ENCODE data around the gene ALDH1A3.

- no peak for TF ChIP-seq EP300 (IDR thresholded peaks at IDR 0.05)
- TF ChIP-seq POLR2AphosphoS5 (IDR thresholded peaks at IDR 0.05): no peak
- no peak for TF ChIP-seq CTCF (IDR thresholded peaks at IDR 0.05)
- no peak for TF ChIP-seq POLR2A (IDR thresholded peaks at IDR 0.05)
Measured at GRCh38 chr15:100920516-100921135, 41.0 kb downstream of the ALDH1A3 start.

Data from suprapubic skin (tissue), 4 donors.